B cell (primary cell): ENCODE results near the gene CUL1.

Source experiments
- CTCF ChIP-seq: fragments of 200-600 bp; IDR thresholded peaks from one replicate; pipeline ENCODE4 v1.8.0; 2022; ENCODE audit warnings: antibody characterized with exemption, mild to moderate bottlenecking
- EZH2 ChIP-seq: IDR thresholded peaks from 2 replicates; pipeline ENCODE4 v1.6.1; 2012; ENCODE audit warnings: borderline replicate concordance, low read depth, mild to moderate bottlenecking, moderate library complexity, low read length; ENCODE audit not compliant: insufficient read depth, poor library complexity, severe bottlenecking

GRCh38 chr7:148657929-148658328 lies 40.8 kb upstream of the CUL1 start:
- TF ChIP-seq CTCF, result no peak
- TF ChIP-seq EZH2, result no peak
